HepG2 (cell line): ENCODE data around the gene ORC2. TPM values are rescaled to one million over a fixed set of nuclear protein-coding genes. Genes with fewer than 3 reads are reported as not detected.

Experiments used
- ATRX ChIP-seq: sonication (generic); formaldehyde crosslinking; IDR thresholded peaks from 2 replicates; pipeline ENCODE4 v1.4.0; 2020; ENCODE audit warnings: missing genetic modification reagents, borderline replicate concordance
- BCL6 ChIP-seq: IDR thresholded peaks from 2 replicates; pipeline ENCODE4 v1.6.1; 2016; ENCODE audit warnings: missing genetic modification reagents, missing compliant biosample characterization
- CBX1 ChIP-seq: IDR thresholded peaks from one replicate; pipeline ENCODE4 v1.6.1; 2016; ENCODE audit warnings: antibody characterized with exemption, low read depth
- DMAP1 ChIP-seq: IDR thresholded peaks from 2 replicates; pipeline ENCODE4 v1.6.1; 2016
- DNMT1 ChIP-seq: sonication (generic); formaldehyde crosslinking; IDR thresholded peaks from 2 replicates; pipeline ENCODE4 v1.5.1; 2020; ENCODE audit warnings: mild to moderate bottlenecking, missing genetic modification reagents
- GPN1 ChIP-seq: sonication (generic); formaldehyde crosslinking; IDR thresholded peaks from 2 replicates; pipeline ENCODE4 v1.5.1; 2020; ENCODE audit warnings: missing genetic modification reagents, borderline replicate concordance
- LCORL ChIP-seq, 2 experiments: fragments of 450-650 bp in 1 of 2; sonication (generic) in 1 of 2; formaldehyde crosslinking in 1 of 2; IDR thresholded peaks; 2 replicates each; pipeline versions ENCODE4 v1.5.0 to v1.6.1; 2017 to 2020; ENCODE audit warnings: antibody characterized with exemption in 1 of 2, missing genetic modification reagents in 1 of 2
- MED13 ChIP-seq: sonication (generic); formaldehyde crosslinking; IDR thresholded peaks from 2 replicates; pipeline ENCODE4 v1.5.0; 2020; ENCODE audit warnings: missing genetic modification reagents
- NFE2L2 ChIP-seq: fragments of 150-350 bp; IDR thresholded peaks from 2 replicates; pipeline ENCODE4 v1.6.1; 2014; ENCODE audit warnings: low read length
- PCBP2 ChIP-seq: fragments of 200-400 bp; formaldehyde crosslinking; optimal IDR thresholded peaks from 2 replicates; pipeline ENCODE3; 2018; ENCODE audit warnings: low read length, low read depth; ENCODE audit not compliant: poor library complexity, severe bottlenecking
- PRDM10 ChIP-seq: sonication (generic); formaldehyde crosslinking; IDR thresholded peaks from 2 replicates; pipeline ENCODE4 v1.4.0; 2020; ENCODE audit warnings: low read depth, missing genetic modification reagents
- RAD21 ChIP-seq: fragments of 450-650 bp; formaldehyde crosslinking; IDR thresholded peaks from 2 replicates; pipeline ENCODE4 v1.5.0; 2020; ENCODE audit warnings: mild to moderate bottlenecking
- SSRP1 ChIP-seq: IDR thresholded peaks from 2 replicates; pipeline ENCODE4 v1.6.1; 2016; ENCODE audit warnings: control low read depth
- ZNF260 ChIP-seq: sonication (generic); formaldehyde crosslinking; IDR thresholded peaks from 2 replicates; pipeline ENCODE4 v1.4.0; 2020; ENCODE audit warnings: missing genetic modification reagents, low read depth, mild to moderate bottlenecking, borderline replicate concordance
- ZNF512B ChIP-seq: sonication (generic); formaldehyde crosslinking; IDR thresholded peaks from 2 replicates; pipeline ENCODE4 v1.5.1; 2020; ENCODE audit warnings: missing genetic modification reagents, mild to moderate bottlenecking, borderline replicate concordance
- ZNF773 ChIP-seq: sonication (generic); formaldehyde crosslinking; IDR thresholded peaks from 2 replicates; pipeline ENCODE4 v1.4.0; 2020; ENCODE audit warnings: missing genetic modification reagents, borderline replicate concordance
- polyA plus RNA-seq, 8 experiments: library from polyadenylated mRNA; depleted of rRNA in 3 of 8; stranded (reverse) in 7 of 8; unstranded in 1 of 8; fragments of >200 nt; fragmentation: Illumina TruSeq in 4 of 8; extraction: Trizol in 4 of 8; gene quantifications; 2 replicates each; pipeline versions ENCODE4 v1.2.1 to v1.2.3, GENCODE V29; 2011 to 2016; ENCODE audit warnings: low read depth in 4 of 8, missing spikeins in 1 of 8, mixed read lengths in 1 of 8; ENCODE audit not compliant: insufficient read depth in 1 of 8
- total RNA-seq, 5 experiments: library from RNA; depleted of rRNA; stranded (reverse); fragments of >200 nt; fragmentation: Illumina TruSeq; extraction: Trizol; gene quantifications; 2 replicates each; pipeline ENCODE4 v1.2.3, GENCODE V29; 2016; ENCODE audit warnings: low read depth in 1 of 5
- TF ChIP-seq, protein P1 (sequence below): fragments of 450-650 bp; IDR thresholded peaks from 2 replicates; pipeline ENCODE4 v1.6.1; 2017
- TF ChIP-seq, protein P2 (sequence below): IDR thresholded peaks from 2 replicates; pipeline ENCODE4 v1.6.1; 2012; ENCODE audit warnings: low read depth, low read length, improper control_type of control experiment

ORC2 gene
- total and polyA plus RNA-seq, 2 of the 13 experiments (the other 11 are each of a cell fraction or from before 2014, with no cell fraction given), result 19.3 to 73.5 TPM

DNA sequence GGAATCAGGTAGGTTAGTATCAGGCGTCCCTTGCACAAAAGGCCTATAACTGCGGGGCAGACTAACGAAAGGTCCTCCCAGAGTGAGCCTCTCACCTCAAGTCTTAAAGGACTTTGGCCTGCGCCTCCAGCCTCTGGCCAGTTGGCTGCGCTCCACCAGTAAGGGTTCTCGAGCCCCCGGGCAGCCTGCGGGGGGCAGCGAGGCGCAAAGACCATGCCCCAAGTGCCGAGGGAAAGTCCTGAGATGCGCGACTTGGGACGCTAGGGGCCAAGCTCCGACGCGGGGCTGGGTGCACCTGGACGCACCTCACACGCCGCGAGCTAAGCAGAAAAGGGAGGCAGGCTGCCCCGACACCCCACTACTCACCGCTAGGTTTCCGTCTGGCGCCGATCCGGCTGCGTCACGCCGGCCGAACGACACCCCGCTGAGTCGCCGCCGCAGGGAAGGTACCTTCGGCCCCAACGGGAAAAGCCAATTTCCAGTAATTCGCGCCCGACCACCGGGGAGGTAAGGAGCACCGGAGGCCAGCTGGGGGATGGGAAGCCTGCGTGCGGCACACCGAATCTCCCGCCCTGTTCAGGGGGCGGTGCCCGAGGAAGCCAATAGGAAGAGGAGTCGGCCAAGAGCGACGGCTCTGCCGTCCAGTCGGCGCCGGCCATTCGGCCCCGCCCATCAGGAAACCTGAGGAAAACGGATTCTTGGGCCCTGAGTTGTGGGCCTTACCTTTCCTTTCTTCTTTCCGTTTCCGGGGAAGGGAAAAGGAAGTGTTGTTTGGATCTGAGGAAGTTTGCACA lies at the start of gene ORC2 (continued):
- TF ChIP-seq ZNF512B (CRISPR knock-in tag) (peak; percentile 37; the same call in 1 of the 2 replicates), RAD21 (peak; percentile 77), DMAP1 (CRISPR knock-in tag) (peak; percentile 99), ZNF260 (CRISPR knock-in tag) (0 out of 2 replicates have a peak, but pooled peaks have one; percentile 86), LCORL (IDR thresholded peaks at IDR 0.05) (no peak), LCORL (CRISPR knock-in tag; IDR thresholded peaks at IDR 0.05) (0 out of 2 replicates have a peak, but pooled peaks have one; percentile 12), CBX1 (peak; percentile 49), NFE2L2 (no peak), ATRX (no peak), PRDM10 (CRISPR knock-in tag) (0 out of 2 replicates have a peak, but pooled peaks have one; percentile 36), GPN1 (peak; percentile 81), DNMT1 (CRISPR knock-in tag) (peak; percentile 95), BCL6 (CRISPR knock-in tag) (peak; percentile 26; the same call in 1 of the 2 replicates), ZNF773 (CRISPR knock-in tag) (peak; percentile 81; the same call in 1 of the 2 replicates), SSRP1 (CRISPR knock-in tag) (peak; percentile 39; the same call in 1 of the 2 replicates), MED13 (no peak; the same call in 1 of the 2 replicates), PCBP2 (no peak)
- TF ChIP-seq, protein P1, sequence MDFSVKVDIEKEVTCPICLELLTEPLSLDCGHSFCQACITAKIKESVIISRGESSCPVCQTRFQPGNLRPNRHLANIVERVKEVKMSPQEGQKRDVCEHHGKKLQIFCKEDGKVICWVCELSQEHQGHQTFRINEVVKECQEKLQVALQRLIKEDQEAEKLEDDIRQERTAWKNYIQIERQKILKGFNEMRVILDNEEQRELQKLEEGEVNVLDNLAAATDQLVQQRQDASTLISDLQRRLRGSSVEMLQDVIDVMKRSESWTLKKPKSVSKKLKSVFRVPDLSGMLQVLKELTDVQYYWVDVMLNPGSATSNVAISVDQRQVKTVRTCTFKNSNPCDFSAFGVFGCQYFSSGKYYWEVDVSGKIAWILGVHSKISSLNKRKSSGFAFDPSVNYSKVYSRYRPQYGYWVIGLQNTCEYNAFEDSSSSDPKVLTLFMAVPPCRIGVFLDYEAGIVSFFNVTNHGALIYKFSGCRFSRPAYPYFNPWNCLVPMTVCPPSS, result no peak
- TF ChIP-seq, protein P2, sequence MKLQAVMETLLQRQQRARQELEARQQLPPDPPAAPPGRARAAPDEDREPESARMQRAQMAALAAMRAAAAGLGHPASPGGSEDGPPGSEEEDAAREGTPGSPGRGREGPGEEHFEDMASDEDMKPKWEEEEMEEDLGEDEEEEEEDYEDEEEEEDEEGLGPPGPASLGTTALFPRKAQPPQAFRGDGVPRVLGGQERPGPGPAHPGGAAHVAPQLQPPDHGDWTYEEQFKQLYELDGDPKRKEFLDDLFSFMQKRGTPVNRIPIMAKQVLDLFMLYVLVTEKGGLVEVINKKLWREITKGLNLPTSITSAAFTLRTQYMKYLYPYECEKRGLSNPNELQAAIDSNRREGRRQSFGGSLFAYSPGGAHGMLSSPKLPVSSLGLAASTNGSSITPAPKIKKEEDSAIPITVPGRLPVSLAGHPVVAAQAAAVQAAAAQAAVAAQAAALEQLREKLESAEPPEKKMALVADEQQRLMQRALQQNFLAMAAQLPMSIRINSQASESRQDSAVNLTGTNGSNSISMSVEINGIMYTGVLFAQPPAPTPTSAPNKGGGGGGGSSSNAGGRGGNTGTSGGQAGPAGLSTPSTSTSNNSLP, result 0 out of 2 replicates have a peak, but pooled peaks have one; percentile 54
